ENCODE measurements around the gene ZNF3. TPM values are rescaled to one million over a fixed set of nuclear protein-coding genes. Genes with fewer than 3 reads are reported as not detected.
A peak's percentile ranks its signal among the peaks of the same experiment; 100 is the strongest.

The ZNF3 gene
- total and polyA plus RNA-seq, 3 donors from 2014 or later: 23.4 to 27.7 (median 24.7) TPM

- Histone ChIP-seq H3K27me3 (no peaks in the 10 kb centered on the region), H3K36me3 (ENCODE audit: low read depth, missing control alignments) (no peaks in the 10 kb centered on the region), H3K4me1 (peaks cover 17% of the 10 kb centered on the region), H3K27ac (peak overlapping the region; percentile 87 to 97), H3K9me3 (no peaks in the 10 kb centered on the region), H3K4me3 (peak overlapping the region; percentile 68 to 75)
- WGBS, 2 donors: 2 to 3% methylated on average over 18 to 37 of the region's 37 CpGs
- TF ChIP-seq CTCF (IDR thresholded peaks at IDR 0.05) (no peak), POLR2A (IDR thresholded peaks at IDR 0.05) (no peak)
- peak; percentile 48 for DNase-seq
- intact Hi-C loops (cut with DNase I; ENCODE audit: low total_unique reads): loop anchor here (5.0 kb wide), 1 partner anchor 41 kb away; the partner anchor contains the start of gene COPS6
These were observed 46.5 kb upstream of the ZNF3 start for GRCh38 chr7:100127866-100128636.

GRCh38 chr7:100126931-100127865 lies 45.7 kb upstream of the ZNF3 start, which contains the start of gene MBLAC1:
TSS of gene MBLAC1 (plus strand) at chr7:100126967. CDS start at chr7:100127396, 429 bp downstream.
- no peaks in the 10 kb centered on the region for H3K36me3 ChIP-seq (ENCODE audit: low read depth, missing control alignments)
- DNase-seq: peak; percentile 95
- TF ChIP-seq CTCF (IDR thresholded peaks at IDR 0.05) (no peak), POLR2A (IDR thresholded peaks at IDR 0.05) (no peak)
- intact Hi-C loops (cut with DNase I; ENCODE audit: low total_unique reads): loop anchor here (5.0 kb wide), 1 partner anchor 40 kb away; the partner anchor contains the start of gene COPS6
- peak within 1 kb of the TSS; percentile 87 to 97 for H3K27ac ChIP-seq
- peak within 1 kb of the TSS; percentile 68 to 75 for H3K4me3 ChIP-seq
- H3K4me1 ChIP-seq: peaks cover 13% of the 10 kb centered on the region
- no peaks in the 10 kb centered on the region for H3K9me3 ChIP-seq
- no peaks in the 10 kb centered on the region for H3K27me3 ChIP-seq
- WGBS, 2 donors: 0% methylated on average over 12 to 53 of the region's 85 CpGs

- no peaks in the 10 kb centered on the region for H3K36me3 ChIP-seq (ENCODE audit: low read depth, missing control alignments)
- H3K4me1 ChIP-seq: peaks cover 13% of the 10 kb centered on the region
- TF ChIP-seq POLR2A (IDR thresholded peaks at IDR 0.05): no peak
- TF ChIP-seq CTCF (IDR thresholded peaks at IDR 0.05): no peak
- H3K4me3 ChIP-seq: peak overlapping the region; percentile 68 to 75
- H3K27ac ChIP-seq: peak overlapping the region; percentile 87 to 97
- no peaks in the 10 kb centered on the region for H3K27me3 ChIP-seq
- H3K9me3 ChIP-seq: no peaks in the 10 kb centered on the region
- DNase-seq: no peak
- intact Hi-C loops (cut with DNase I; ENCODE audit: low total_unique reads): loop anchor here (5.0 kb wide), 1 partner anchor 39 kb away; the partner anchor contains the start of gene COPS6
- 9 to 13% methylated on average over 22 to 29 of the region's 29 CpGs for WGBS, 2 donors
These were observed 44.9 kb upstream of the ZNF3 start for GRCh38 chr7:100126239-100126930.

All from testis (tissue), 3 donors.